HepG2 (cell line): Measurements from ENCODE around the gene FASTK. TPM values are rescaled to one million over a fixed set of nuclear protein-coding genes. Genes with fewer than 3 reads are reported as not detected.

Experiments used
- FLYWCH1 ChIP-seq: sonication (generic); formaldehyde crosslinking; IDR thresholded peaks from 2 replicates; pipeline ENCODE4 v1.8.1; 2023; ENCODE audit warnings: mild to moderate bottlenecking, missing genetic modification reagents
- KLF12 ChIP-seq: sonication (generic); formaldehyde crosslinking; IDR thresholded peaks from 2 replicates; pipeline ENCODE4 v1.4.0; 2020; ENCODE audit warnings: missing genetic modification reagents, borderline replicate concordance
- MXI1 ChIP-seq: IDR thresholded peaks from 3 replicates; pipeline ENCODE4 v1.6.1; 2012; ENCODE audit warnings: low read depth, low read length, inconsistent platforms, borderline replicate concordance
- MYPOP ChIP-seq: sonication (generic); formaldehyde crosslinking; IDR thresholded peaks from 2 replicates; pipeline ENCODE4 v1.8.1; 2023; ENCODE audit warnings: mild to moderate bottlenecking, moderate library complexity, missing genetic modification reagents
- MZF1 ChIP-seq: sonication (generic); formaldehyde crosslinking; IDR thresholded peaks from 2 replicates; pipeline ENCODE4 v1.8.1; 2023; ENCODE audit warnings: mild to moderate bottlenecking, missing genetic modification reagents, borderline replicate concordance
- NR1H2 ChIP-seq: sonication (generic); formaldehyde crosslinking; IDR thresholded peaks from 2 replicates; pipeline ENCODE4 v1.8.1; 2022; ENCODE audit warnings: low read depth, missing genetic modification reagents, borderline replicate concordance
- PHB2 ChIP-seq: fragments of 450-650 bp; IDR thresholded peaks from 2 replicates; pipeline ENCODE4 v1.6.1; 2018; ENCODE audit not compliant: partially characterized antibody
- POLR2G ChIP-seq: fragments of 200-400 bp; formaldehyde crosslinking; IDR thresholded peaks from 2 replicates; pipeline ENCODE4 v1.6.1; 2018; ENCODE audit warnings: mild to moderate bottlenecking, low read depth, low read length, moderate library complexity
- PRDM10 ChIP-seq: sonication (generic); formaldehyde crosslinking; IDR thresholded peaks from 2 replicates; pipeline ENCODE4 v1.4.0; 2020; ENCODE audit warnings: low read depth, missing genetic modification reagents
- RAD51 ChIP-seq: fragments of 450-650 bp; IDR thresholded peaks from 2 replicates; pipeline ENCODE4 v1.6.1; 2016; ENCODE audit warnings: borderline replicate concordance
- SP1 ChIP-seq, 2 experiments: fragments of 450-650 bp in 1 of 2; sonication (generic) in 1 of 2; formaldehyde crosslinking in 1 of 2; IDR thresholded peaks; 2 replicates each; pipeline versions ENCODE4 v1.4.0 to v1.6.1; 2016 to 2020; ENCODE audit warnings: missing genetic modification reagents in 1 of 2
- SP5 ChIP-seq: IDR thresholded peaks from 2 replicates; pipeline ENCODE4 v1.6.1; 2016; ENCODE audit warnings: low read depth, borderline replicate concordance
- ZBTB26 ChIP-seq: IDR thresholded peaks from 2 replicates; pipeline ENCODE4 v1.6.1; 2016; ENCODE audit warnings: missing compliant biosample characterization, missing genetic modification reagents, borderline replicate concordance
- ZGPAT ChIP-seq: IDR thresholded peaks from 2 replicates; pipeline ENCODE4 v1.6.1; 2016; ENCODE audit warnings: mild to moderate bottlenecking
- ZNF143 ChIP-seq: sonication (generic); formaldehyde crosslinking; IDR thresholded peaks from 2 replicates; pipeline ENCODE4 v1.4.0; 2020; ENCODE audit warnings: missing genetic modification reagents
- ZNF160 ChIP-seq: sonication (generic); formaldehyde crosslinking; IDR thresholded peaks from 2 replicates; pipeline ENCODE4 v1.8.0; 2022; ENCODE audit warnings: mild to moderate bottlenecking, inconsistent platforms, missing genetic modification reagents
- ZNF350 ChIP-seq: sonication (generic); formaldehyde crosslinking; IDR thresholded peaks from 2 replicates; pipeline ENCODE4 v1.4.0; 2020; ENCODE audit warnings: mild to moderate bottlenecking, low read depth, missing genetic modification reagents, borderline replicate concordance
- ZNF362 ChIP-seq: sonication (generic); formaldehyde crosslinking; IDR thresholded peaks from 2 replicates; pipeline ENCODE4 v1.4.0; 2020; ENCODE audit warnings: missing genetic modification reagents, mild to moderate bottlenecking, borderline replicate concordance
- ZNF563 ChIP-seq: sonication (generic); formaldehyde crosslinking; IDR thresholded peaks from 2 replicates; pipeline ENCODE4 v1.8.0; 2022; ENCODE audit warnings: mild to moderate bottlenecking, moderate library complexity, missing genetic modification reagents
- ZNF619 ChIP-seq: sonication (generic); formaldehyde crosslinking; IDR thresholded peaks from 2 replicates; pipeline ENCODE4 v1.4.0; 2020; ENCODE audit warnings: mild to moderate bottlenecking, missing genetic modification reagents
- polyA plus RNA-seq, 8 experiments: library from polyadenylated mRNA; depleted of rRNA in 3 of 8; stranded (reverse) in 7 of 8; unstranded in 1 of 8; fragments of >200 nt; fragmentation: Illumina TruSeq in 4 of 8; extraction: Trizol in 4 of 8; gene quantifications; 2 replicates each; pipeline versions ENCODE4 v1.2.1 to v1.2.3, GENCODE V29; 2011 to 2016; ENCODE audit warnings: low read depth in 4 of 8, missing spikeins in 1 of 8, mixed read lengths in 1 of 8; ENCODE audit not compliant: insufficient read depth in 1 of 8
- total RNA-seq, 5 experiments: library from RNA; depleted of rRNA; stranded (reverse); fragments of >200 nt; fragmentation: Illumina TruSeq; extraction: Trizol; gene quantifications; 2 replicates each; pipeline ENCODE4 v1.2.3, GENCODE V29; 2016; ENCODE audit warnings: low read depth in 1 of 5

FASTK gene
- total and polyA plus RNA-seq, 2 of the 13 experiments (the other 11 are each of a cell fraction or from before 2014, with no cell fraction given) = 52.9 to 55.7 TPM

- TF ChIP-seq MXI1 = peak; percentile 83; the same call in 1 of the 3 replicates
- TF ChIP-seq ZNF563 (CRISPR knock-in tag) = peak; percentile 14; the same call in 1 of the 2 replicates
- TF ChIP-seq SP5 = peak; percentile 49; the same call in 1 of the 2 replicates
- TF ChIP-seq NR1H2 (CRISPR knock-in tag) = 0 out of 2 replicates have a peak, but pooled peaks have one; percentile 55
- 0 out of 2 replicates have a peak, but pooled peaks have one; percentile 11 for TF ChIP-seq ZNF362 (CRISPR knock-in tag)
- peak; percentile 91 for TF ChIP-seq ZNF143
- TF ChIP-seq ZBTB26 (CRISPR knock-in tag) = no peak
- peak; percentile 95 for TF ChIP-seq POLR2G
- no peak for TF ChIP-seq RAD51
- TF ChIP-seq KLF12 = 0 out of 2 replicates have a peak, but pooled peaks have one; percentile 25
- peak; percentile 23; the same call in 1 of the 2 replicates for TF ChIP-seq ZNF160
- 0 out of 2 replicates have a peak, but pooled peaks have one; percentile 62 for TF ChIP-seq FLYWCH1 (CRISPR knock-in tag)
- peak; percentile 62; the same call in 1 of the 2 replicates for TF ChIP-seq ZNF619 (CRISPR knock-in tag)
- no peak for TF ChIP-seq PRDM10
- TF ChIP-seq ZGPAT (CRISPR knock-in tag) = peak; percentile 79
- TF ChIP-seq ZNF350 (CRISPR knock-in tag) = peak; percentile 62; the same call in 1 of the 2 replicates
- TF ChIP-seq SP1 (IDR thresholded peaks at IDR 0.05) = no peak
- peak; percentile 47; the same call in 1 of the 2 replicates for TF ChIP-seq SP1 (CRISPR knock-in tag; IDR thresholded peaks at IDR 0.05)
- TF ChIP-seq PHB2 = no peak
- no peak for TF ChIP-seq MZF1 (CRISPR knock-in tag)
- TF ChIP-seq MYPOP = no peak
These were observed at the start of gene FASTK (continued) for GRCh38 chr7:151080522-151081169.
